ENCODE results near the gene MYO5B.

Gene MYO5B

DNA sequence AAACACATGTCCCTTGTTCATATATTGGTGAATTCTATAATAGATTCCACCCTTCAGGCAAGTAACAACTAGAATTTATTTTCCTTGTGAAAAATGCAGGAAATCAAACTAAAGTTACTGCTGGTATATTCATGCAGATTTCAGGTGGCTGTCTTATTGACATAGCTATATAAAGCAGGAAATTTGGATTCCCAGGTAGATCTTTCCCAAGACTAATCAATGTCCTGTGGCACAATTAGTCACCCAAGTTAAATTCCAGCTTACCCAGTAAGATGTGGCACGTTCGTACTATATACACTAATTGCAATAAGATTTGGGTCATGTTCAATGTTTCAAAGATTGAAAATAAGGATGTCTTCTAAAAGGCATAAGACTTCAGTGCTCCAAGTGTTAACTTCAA is 42.0 kb downstream of the MYO5B start:
- no peak for TF ChIP-seq CTCF (IDR thresholded peaks at IDR 0.05; ENCODE audit: insufficient read depth, low read length, poor library complexity, severe bottlenecking)
- no peak for TF ChIP-seq EZH2phosphoT487 (conservative IDR thresholded peaks at IDR 0.05; ENCODE audit: low read length)
- H2AFZ ChIP-seq (ENCODE audit: low read depth, low read length, severe bottlenecking): no peak overlapping the region
- H3K9ac ChIP-seq (ENCODE audit: low read length): no peak overlapping the region
- H3K27me3 ChIP-seq (ENCODE audit: low read length): no peaks in the 10 kb centered on the region
- H3K79me2 ChIP-seq (ENCODE audit: insufficient read depth, low read length): no peaks in the 10 kb centered on the region
- H4K20me1 ChIP-seq (ENCODE audit: low read depth, low read length): no peaks in the 10 kb centered on the region
- no peaks in the 10 kb centered on the region for H3K9me2 ChIP-seq (replicated peaks; ENCODE audit: insufficient read depth, low read length)
- no peaks in the 10 kb centered on the region for H3F3A ChIP-seq (ENCODE audit: insufficient read depth)
- no peaks in the 10 kb centered on the region for H3K9me3 ChIP-seq (ENCODE audit: insufficient read depth, low read length)
- no peak overlapping the region for H3K4me2 ChIP-seq (ENCODE audit: low read depth, low read length, poor library complexity, severe bottlenecking)
- H3K27ac ChIP-seq (ENCODE audit: low read depth, low read length): no peak overlapping the region
- no peaks in the 10 kb centered on the region for H3K36me3 ChIP-seq (ENCODE audit: low read length)
- no peak overlapping the region for H3K4me3 ChIP-seq (ENCODE audit: insufficient read depth, low read length, poor library complexity, severe bottlenecking)

DNA sequence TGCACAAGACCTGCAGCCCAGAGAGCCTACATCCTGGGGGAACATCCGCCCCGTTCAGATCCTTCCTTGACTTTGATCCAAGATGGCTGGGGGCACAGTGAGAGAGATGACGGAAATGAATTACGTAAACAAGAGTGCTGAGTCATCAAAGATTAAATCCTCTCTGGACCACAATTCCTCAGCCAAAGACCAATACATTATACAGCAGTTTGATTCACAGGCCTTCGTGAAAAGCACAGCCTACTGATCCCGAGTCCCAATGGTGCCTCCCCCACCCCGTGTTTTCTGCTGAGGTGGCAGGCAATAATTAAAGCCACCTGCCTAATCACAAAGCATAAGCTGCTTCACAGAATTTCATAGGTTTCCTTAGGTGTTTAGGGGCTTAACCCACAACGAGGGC is 43.0 kb downstream of the MYO5B start:
- Histone ChIP-seq H3K4me3 (ENCODE audit: insufficient read depth, low read length, poor library complexity, severe bottlenecking) (no peak overlapping the region), H4K20me1 (ENCODE audit: low read depth, low read length) (no peaks in the 10 kb centered on the region), H3K27ac (ENCODE audit: low read depth, low read length) (no peak overlapping the region), H3K36me3 (ENCODE audit: low read length) (no peaks in the 10 kb centered on the region), H3K27me3 (ENCODE audit: low read length) (no peaks in the 10 kb centered on the region), H3K4me2 (ENCODE audit: low read depth, low read length, poor library complexity, severe bottlenecking) (no peak overlapping the region), H3K9me2 (replicated peaks; ENCODE audit: insufficient read depth, low read length) (no peaks in the 10 kb centered on the region), H3F3A (ENCODE audit: insufficient read depth) (no peaks in the 10 kb centered on the region), H3K9me3 (ENCODE audit: insufficient read depth, low read length) (no peaks in the 10 kb centered on the region), H3K79me2 (ENCODE audit: insufficient read depth, low read length) (no peaks in the 10 kb centered on the region), H3K9ac (ENCODE audit: low read length) (no peak overlapping the region), H2AFZ (ENCODE audit: low read depth, low read length, severe bottlenecking) (no peak overlapping the region)
- TF ChIP-seq CTCF (IDR thresholded peaks at IDR 0.05; ENCODE audit: insufficient read depth, low read length, poor library complexity, severe bottlenecking) (no peak), EZH2phosphoT487 (conservative IDR thresholded peaks at IDR 0.05; ENCODE audit: low read length) (no peak)

GRCh38 chr18:50144540-50144939 is 50.4 kb downstream of the MYO5B start:
- Histone ChIP-seq H3K36me3 (ENCODE audit: low read length) (no peaks in the 10 kb centered on the region), H2AFZ (ENCODE audit: low read depth, low read length, severe bottlenecking) (no peak overlapping the region), H3K79me2 (ENCODE audit: insufficient read depth, low read length) (no peaks in the 10 kb centered on the region), H3K27ac (ENCODE audit: low read depth, low read length) (no peak overlapping the region), H3K9ac (ENCODE audit: low read length) (no peak overlapping the region), H3K4me3 (ENCODE audit: insufficient read depth, low read length, poor library complexity, severe bottlenecking) (no peak overlapping the region), H3K9me2 (replicated peaks; ENCODE audit: insufficient read depth, low read length) (no peaks in the 10 kb centered on the region), H3F3A (ENCODE audit: insufficient read depth) (no peaks in the 10 kb centered on the region), H4K20me1 (ENCODE audit: low read depth, low read length) (no peaks in the 10 kb centered on the region), H3K27me3 (ENCODE audit: low read length) (0 out of 2 replicates have a peak, but pooled peaks cover 3% of the 10 kb centered on the region), H3K9me3 (ENCODE audit: insufficient read depth, low read length) (no peaks in the 10 kb centered on the region), H3K4me2 (ENCODE audit: low read depth, low read length, poor library complexity, severe bottlenecking) (no peak overlapping the region)
- TF ChIP-seq EZH2phosphoT487 (conservative IDR thresholded peaks at IDR 0.05; ENCODE audit: low read length) (no peak), CTCF (IDR thresholded peaks at IDR 0.05; ENCODE audit: insufficient read depth, low read length, poor library complexity, severe bottlenecking) (no peak)
